ENCODE measurements around the gene IZUMO4. TPM values are rescaled to one million over a fixed set of nuclear protein-coding genes. Genes with fewer than 3 reads are reported as not detected.

Gene IZUMO4
- total RNA-seq, 2 donors from 2014 or later: 5.7 to 5.9 TPM

- H3K36me3 Mint-ChIP-seq: no peaks in the 10 kb centered on the region
- H3K4me1 Mint-ChIP-seq (ENCODE audit: low read depth in 2 of 2): peaks cover 15 to 19% of the 10 kb centered on the region in 2 donors
- no peak overlapping the region for H3K4me3 Mint-ChIP-seq
- DNase-seq (ENCODE audit: low spot score) (no peak), ATAC-seq (no peak)
- H3K9me3 Mint-ChIP-seq: no peaks in the 10 kb centered on the region
- H3K27me3 Mint-ChIP-seq: no peaks in the 10 kb centered on the region
- H3K27ac Mint-ChIP-seq: no peak overlapping the region
Measured at GRCh38 chr19:2064395-2064787, 32.3 kb upstream of the IZUMO4 start.

GRCh38 chr19:2064788-2065524 lies 31.8 kb upstream of the IZUMO4 start:
- Mint-ChIP-seq H3K9me3 (no peaks in the 10 kb centered on the region), H3K27ac (no peak overlapping the region)

DNA sequence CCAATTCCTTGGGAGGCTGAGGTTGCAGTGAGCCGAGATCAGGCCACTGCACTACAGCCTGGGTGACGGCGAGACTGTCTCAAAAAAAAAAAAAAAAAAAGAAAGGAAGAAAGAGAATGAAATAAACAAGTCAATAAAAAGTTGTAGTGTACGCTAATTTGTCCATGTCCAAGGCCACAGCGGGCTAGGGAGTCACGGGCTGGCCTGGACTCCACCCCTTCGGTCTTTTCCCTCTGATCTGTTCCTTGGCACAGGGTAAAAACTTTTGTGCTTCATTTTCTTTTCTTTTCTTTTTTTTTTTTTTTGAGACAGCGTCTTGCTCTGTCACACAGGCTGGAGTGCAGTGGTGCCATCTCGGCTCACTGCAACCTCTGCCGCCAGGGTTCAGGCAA lies 26.3 kb upstream of the IZUMO4 start:
- no peak overlapping the region for H3K4me3 Mint-ChIP-seq
- no peaks in the 10 kb centered on the region for H3K9me3 Mint-ChIP-seq
- DNase-seq (ENCODE audit: low spot score): no peak
- no peaks in the 10 kb centered on the region for H3K27me3 Mint-ChIP-seq
- no peak overlapping the region for H3K27ac Mint-ChIP-seq
- H3K36me3 Mint-ChIP-seq: peaks cover 17% of the 10 kb centered on the region
- no peak for ATAC-seq
- peaks cover 16 to 17% of the 10 kb centered on the region in 2 donors for H3K4me1 Mint-ChIP-seq (ENCODE audit: low read depth in 2 of 2)

More at GRCh38 chr19:2064788-2065524, 31.8 kb upstream of the IZUMO4 start:
- H3K4me1 Mint-ChIP-seq (ENCODE audit: low read depth in 2 of 2): peaks cover 20 to 23% of the 10 kb centered on the region in 2 donors
- no peak for ATAC-seq
- H3K4me3 Mint-ChIP-seq: no peak overlapping the region
- no peaks in the 10 kb centered on the region for H3K36me3 Mint-ChIP-seq
- H3K27me3 Mint-ChIP-seq: no peaks in the 10 kb centered on the region
- no peak for DNase-seq (ENCODE audit: low spot score)

GRCh38 chr19:2070986-2071673 lies 25.6 kb upstream of the IZUMO4 start:
- H3K4me3 Mint-ChIP-seq: no peak overlapping the region

GRCh38 chr19:2072757-2073551 lies 23.8 kb upstream of the IZUMO4 start:
- DNase-seq (ENCODE audit: low spot score) (no peak), ATAC-seq (no peak)
- Mint-ChIP-seq H3K4me1 (ENCODE audit: low read depth in 2 of 2) (peaks cover 16 to 17% of the 10 kb centered on the region in 2 donors), H3K27me3 (no peaks in the 10 kb centered on the region), H3K4me3 (no peak overlapping the region), H3K36me3 (peaks cover 17% of the 10 kb centered on the region), H3K9me3 (no peaks in the 10 kb centered on the region), H3K27ac (peak overlapping the region; percentile 65 to 75)

More at GRCh38 chr19:2070986-2071673, 25.6 kb upstream of the IZUMO4 start:
- Mint-ChIP-seq H3K27ac (peak overlapping the region; percentile 65 to 75), H3K27me3 (no peaks in the 10 kb centered on the region), H3K9me3 (no peaks in the 10 kb centered on the region), H3K36me3 (peaks cover 17% of the 10 kb centered on the region), H3K4me1 (ENCODE audit: low read depth in 2 of 2) (peaks cover 16 to 17% of the 10 kb centered on the region in 2 donors)
- ATAC-seq: no peak
- no peak for DNase-seq (ENCODE audit: low spot score)

DNA sequence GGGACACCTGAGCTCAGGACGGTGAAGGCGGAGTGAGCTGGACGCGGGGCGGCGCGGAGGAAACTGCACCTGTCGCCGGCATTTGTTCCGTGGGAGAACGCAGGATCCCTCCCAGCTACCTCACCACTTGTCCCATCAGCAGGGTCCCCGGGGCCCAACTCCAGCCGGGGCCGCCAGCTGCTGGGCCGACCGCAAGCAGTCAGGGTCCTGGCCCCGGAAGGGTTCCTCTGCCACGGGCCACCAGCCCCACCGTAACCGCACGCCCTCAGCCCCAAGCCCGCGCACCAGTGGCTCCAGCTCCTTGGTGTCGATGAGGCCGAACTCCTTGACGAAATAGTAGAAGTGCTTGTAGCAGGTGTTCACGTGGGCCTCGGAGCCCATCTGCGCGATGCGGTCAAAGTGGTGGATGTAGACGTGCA lies 20.2 kb upstream of the IZUMO4 start:
- DNase-seq (ENCODE audit: low spot score) (no peak), ATAC-seq (no peak)
- no peak overlapping the region for H3K4me3 Mint-ChIP-seq
- H3K27ac Mint-ChIP-seq: no peak overlapping the region
- peaks cover 15% of the 10 kb centered on the region for H3K36me3 Mint-ChIP-seq
- no peaks in the 10 kb centered on the region for H3K27me3 Mint-ChIP-seq
- H3K4me1 Mint-ChIP-seq (ENCODE audit: low read depth in 2 of 2): peaks cover 18 to 26% of the 10 kb centered on the region in 2 donors
- no peaks in the 10 kb centered on the region for H3K9me3 Mint-ChIP-seq

- H3K9me3 Mint-ChIP-seq: no peaks in the 10 kb centered on the region
- ATAC-seq (no peak), DNase-seq (ENCODE audit: low spot score) (no peak)
- H3K4me3 Mint-ChIP-seq: no peak overlapping the region
- H3K4me1 Mint-ChIP-seq (ENCODE audit: low read depth in 2 of 2): peaks cover 24 to 29% of the 10 kb centered on the region in 2 donors
- no peak overlapping the region for H3K27ac Mint-ChIP-seq
- peaks cover 9% of the 10 kb centered on the region for H3K36me3 Mint-ChIP-seq
- H3K27me3 Mint-ChIP-seq: no peaks in the 10 kb centered on the region
Measured at GRCh38 chr19:2077398-2077797, 19.3 kb upstream of the IZUMO4 start.

DNA sequence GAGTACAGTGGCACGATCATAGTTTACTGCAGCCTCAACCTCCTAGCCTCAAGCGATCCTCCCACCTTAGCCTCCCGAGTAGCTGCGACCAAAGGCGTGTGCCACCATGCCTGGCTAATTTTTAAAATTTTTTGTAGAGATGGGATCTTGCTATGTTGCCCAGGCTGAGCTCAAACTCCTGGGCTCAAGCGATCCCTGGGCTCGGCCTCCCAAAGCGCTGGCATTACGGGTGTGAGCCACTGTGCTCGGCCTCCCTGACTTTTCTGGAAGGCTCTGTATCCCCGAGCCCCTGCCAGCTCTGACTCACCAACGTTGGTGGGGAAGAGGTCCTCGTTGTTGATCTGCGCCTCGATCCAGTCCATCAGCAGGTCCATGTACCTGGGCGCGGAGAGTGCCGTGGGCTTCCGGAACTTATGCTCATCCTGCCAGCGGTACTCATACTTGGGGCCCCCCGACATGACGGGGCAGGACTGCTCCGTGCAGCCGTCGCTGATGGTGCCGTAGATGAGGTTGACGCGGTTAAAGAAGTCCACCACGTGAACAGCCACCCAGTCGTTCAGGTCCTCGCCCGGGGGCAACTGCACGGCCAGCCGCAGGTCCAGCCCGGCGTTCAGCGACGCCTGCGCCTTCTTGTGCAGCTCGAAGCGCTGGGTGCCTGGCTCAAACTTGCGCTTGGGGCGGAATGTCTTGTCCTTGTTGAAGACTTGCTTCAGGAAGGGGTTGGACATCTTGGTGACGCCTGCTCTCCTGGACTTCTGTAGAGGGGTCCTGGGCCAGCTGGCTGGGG lies 18.7 kb upstream of the IZUMO4 start:
- Mint-ChIP-seq H3K9me3 (no peaks in the 10 kb centered on the region), H3K4me1 (ENCODE audit: low read depth in 2 of 2) (peaks cover 27 to 31% of the 10 kb centered on the region in 2 donors), H3K27ac (peak overlapping the region; percentile 23 to 95), H3K36me3 (peaks cover 9% of the 10 kb centered on the region), H3K27me3 (no peaks in the 10 kb centered on the region), H3K4me3 (no peak overlapping the region)
- DNase-seq (ENCODE audit: low spot score): no peak
- ATAC-seq: no peak

DNA sequence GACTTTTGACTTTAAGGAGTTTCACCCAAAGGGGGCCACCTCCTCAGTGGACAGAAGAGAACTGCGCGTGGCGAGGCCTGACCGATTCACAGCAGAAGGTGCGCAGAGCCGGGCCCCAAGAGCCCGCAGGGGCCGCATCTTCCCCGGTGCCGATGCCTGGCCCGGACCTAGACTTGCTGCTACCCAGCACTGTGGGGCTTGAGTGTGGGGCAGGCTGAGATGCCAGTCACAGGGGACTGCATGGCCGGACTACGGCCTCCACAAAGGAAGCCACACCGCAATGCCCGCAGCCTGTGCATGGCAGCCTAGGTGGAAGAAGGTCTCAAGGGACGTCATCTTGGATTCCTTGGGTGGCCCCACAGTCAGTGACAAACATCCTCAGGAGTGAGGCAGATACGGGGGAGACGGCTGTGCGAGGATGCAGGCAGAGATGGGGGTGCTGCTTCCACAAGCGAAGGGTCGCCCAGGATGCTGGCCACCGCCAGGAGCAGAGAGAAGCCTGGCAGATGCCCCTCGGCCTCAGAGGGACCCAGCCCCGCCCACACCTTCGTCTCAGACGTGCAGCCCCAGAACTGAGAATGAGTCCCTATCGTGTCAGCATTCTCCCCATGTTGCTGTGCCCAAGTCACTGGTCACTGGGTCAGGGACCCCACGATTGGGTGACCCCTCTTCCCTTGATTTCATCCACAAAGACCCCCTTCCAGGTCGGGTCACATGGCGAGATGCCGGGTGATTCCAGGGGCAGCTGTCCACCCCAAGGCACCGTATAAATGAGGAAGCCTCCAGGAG lies 17.4 kb upstream of the IZUMO4 start:
- Mint-ChIP-seq H3K27me3 (no peaks in the 10 kb centered on the region), H3K36me3 (peaks cover 6% of the 10 kb centered on the region), H3K4me3 (peak overlapping the region; percentile 99), H3K27ac (peak overlapping the region; percentile 95 to 99), H3K9me3 (no peaks in the 10 kb centered on the region), H3K4me1 (ENCODE audit: low read depth in 2 of 2) (peaks cover 31 to 38% of the 10 kb centered on the region in 2 donors)
- ATAC-seq (no peak), DNase-seq (ENCODE audit: low spot score) (no peak)

DNA sequence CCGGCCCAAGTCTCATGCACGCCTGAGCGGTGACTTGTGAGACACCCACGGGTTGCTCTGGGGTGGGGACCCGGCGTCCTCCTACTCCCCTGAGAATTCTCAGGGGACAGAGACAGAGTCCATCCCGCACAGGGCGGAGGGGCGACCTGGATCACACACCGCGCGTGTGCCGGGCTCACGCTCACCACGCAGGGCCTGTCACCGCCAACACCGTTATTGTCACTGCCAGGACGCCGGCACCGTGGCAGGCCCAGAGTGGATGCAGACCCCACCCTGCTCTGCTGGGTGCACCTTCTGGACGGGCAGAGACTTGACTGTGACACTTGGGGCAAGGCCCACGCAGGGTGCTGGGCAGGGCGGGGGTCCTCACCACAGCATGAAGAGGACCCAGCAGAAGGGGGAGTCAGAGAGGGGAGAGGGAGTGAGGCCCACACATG lies 16.8 kb upstream of the IZUMO4 start:
- Mint-ChIP-seq H3K27me3 (no peaks in the 10 kb centered on the region), H3K4me1 (ENCODE audit: low read depth in 2 of 2) (peaks cover 30 to 38% of the 10 kb centered on the region in 2 donors), H3K9me3 (no peaks in the 10 kb centered on the region), H3K36me3 (peaks cover 6% of the 10 kb centered on the region), H3K27ac (peak overlapping the region; percentile 95 to 99), H3K4me3 (peak overlapping the region; percentile 99)
- no peak for DNase-seq (ENCODE audit: low spot score)
- no peak for ATAC-seq

DNA sequence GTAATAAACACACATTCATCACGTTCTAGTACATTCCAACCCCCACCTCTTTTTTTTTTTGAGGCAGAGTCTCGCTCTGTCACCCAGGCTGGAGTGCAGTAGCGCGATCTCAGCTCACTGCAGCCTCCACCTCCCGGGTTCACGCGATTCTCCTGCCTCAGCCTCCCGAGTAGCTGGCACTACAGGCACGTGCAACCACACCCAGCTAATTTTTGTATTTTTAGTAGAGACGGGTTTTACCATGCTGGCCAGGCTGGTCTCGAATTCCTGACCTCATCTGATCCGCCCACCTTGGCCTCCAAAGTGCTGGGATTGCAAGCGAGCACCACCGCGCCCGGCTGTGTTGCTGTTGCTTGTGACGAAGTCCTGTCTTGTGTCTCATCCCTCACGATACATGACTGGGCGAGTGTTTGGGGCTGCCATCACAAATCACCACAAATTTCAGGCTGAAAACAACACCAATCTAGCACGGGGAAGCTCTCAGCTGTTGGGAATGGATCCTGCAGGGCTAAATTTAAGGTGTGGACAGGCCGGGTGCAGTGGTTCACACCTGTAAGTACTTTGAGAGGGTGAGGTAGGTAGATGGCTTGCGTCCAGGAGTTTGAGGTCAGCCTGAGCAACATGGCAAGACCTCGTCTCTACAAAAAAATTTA lies 16.3 kb upstream of the IZUMO4 start:
- DNase-seq (ENCODE audit: low spot score): no peak
- Mint-ChIP-seq H3K27me3 (no peaks in the 10 kb centered on the region), H3K4me3 (peak overlapping the region; percentile 99), H3K27ac (peak overlapping the region; percentile 95 to 99), H3K36me3 (peaks cover 12% of the 10 kb centered on the region), H3K4me1 (ENCODE audit: low read depth in 2 of 2) (peaks cover 36 to 42% of the 10 kb centered on the region in 2 donors), H3K9me3 (no peaks in the 10 kb centered on the region)
- ATAC-seq: no peak

Measured in natural killer cell treated with Interleukin-12 subunit alpha and Interleukin-12 subunit beta and Interleukin-15 and Interleukin-18, amount 100 ng/mL, for 72 hours (primary cell).